Keratinocyte (primary cell): ENCODE data around the gene MEGF8. TPM values are rescaled to one million over a fixed set of nuclear protein-coding genes. Genes with fewer than 3 reads are reported as not detected.

Experiments
- DNase-seq: peaks from one replicate; pipeline ENCODE4 v3.0.0-alpha.2; 2011; ENCODE audit warnings: low read depth, missing footprints, low spot score
- FAIRE-seq: peaks from 2 replicates; lab custom pipeline; 2011; peaks lifted over from hg19 to GRCh38; lab: Jason Lieb, UNC
- H2AFZ ChIP-seq: 2 replicates; pipeline ENCODE4 v1.6.0; 2012; ENCODE audit warnings: low read length, control low read depth, inconsistent platforms; ENCODE audit not compliant: control insufficient read depth
- H3K27ac ChIP-seq: 2 replicates; pipeline ENCODE4 v1.5.1; 2011; ENCODE audit warnings: low read length; ENCODE audit not compliant: control insufficient read depth, insufficient read depth
- H3K27me3 ChIP-seq: 3 replicates; pipeline ENCODE4 v1.6.0; 2011; ENCODE audit warnings: low read length; ENCODE audit not compliant: control insufficient read depth, insufficient read depth; ENCODE audit errors: extremely low read depth
- H3K36me3 ChIP-seq, 2 experiments: 2 replicates in 1 of 2; 3 replicates in 1 of 2; pipeline ENCODE4 v1.5.1; 2011; ENCODE audit warnings: low read length in 2 of 2, mild to moderate bottlenecking in 1 of 2; ENCODE audit not compliant: control insufficient read depth in 2 of 2, insufficient read depth in 2 of 2; ENCODE audit errors: extremely low read depth in 1 of 2
- H3K4me1 ChIP-seq: 3 replicates; pipeline ENCODE4 v1.5.1; 2011; ENCODE audit warnings: low read length; ENCODE audit not compliant: control insufficient read depth, insufficient read depth; ENCODE audit errors: extremely low read depth
- H3K4me2 ChIP-seq: 3 replicates; pipeline ENCODE4 v1.6.0; 2011; ENCODE audit warnings: low read depth, low read length; ENCODE audit not compliant: control insufficient read depth, insufficient read depth; ENCODE audit errors: extremely low read depth
- H3K4me3 ChIP-seq, 3 experiments: fragments of 200-600 bp in 1 of 3; sonication (generic) in 1 of 3; 2 replicates in 2 of 3; 3 replicates in 1 of 3; pipeline ENCODE4 v1.5.1; 2011 to 2016; ENCODE audit warnings: low read length in 3 of 3, mild to moderate bottlenecking in 3 of 3, control low read depth in 2 of 3, inconsistent platforms in 1 of 3, low read depth in 1 of 3, mixed read lengths in 1 of 3, mixed run types in 1 of 3, moderate library complexity in 1 of 3; ENCODE audit not compliant: control insufficient read depth in 2 of 3, insufficient read depth in 2 of 3; ENCODE audit errors: extremely low read depth in 1 of 3
- H3K79me2 ChIP-seq: 2 replicates; pipeline ENCODE4 v1.6.0; 2012; ENCODE audit warnings: low read length; ENCODE audit not compliant: control insufficient read depth, insufficient read depth
- H3K9ac ChIP-seq: 3 replicates; pipeline ENCODE4 v1.6.0; 2011; ENCODE audit warnings: low read length; ENCODE audit not compliant: control insufficient read depth, insufficient read depth; ENCODE audit errors: extremely low read depth
- H3K9me1 ChIP-seq: 3 replicates; pipeline ENCODE4 v1.6.0; 2011; ENCODE audit warnings: low read length; ENCODE audit not compliant: control insufficient read depth, insufficient read depth; ENCODE audit errors: extremely low read depth
- H3K9me3 ChIP-seq: 2 replicates; pipeline ENCODE4 v1.5.1; 2012; ENCODE audit warnings: low read depth, low read length; ENCODE audit not compliant: control insufficient read depth
- H4K20me1 ChIP-seq: 3 replicates; pipeline ENCODE4 v1.6.0; 2011; ENCODE audit warnings: low read length; ENCODE audit not compliant: control insufficient read depth, insufficient read depth; ENCODE audit errors: extremely low read depth
- CTCF ChIP-seq, 3 experiments: IDR thresholded peaks in 1 of 3; conservative IDR thresholded peaks in 1 of 3; optimal IDR thresholded peaks in 1 of 3; 2 replicates in 2 of 3; 3 replicates in 1 of 3; pipeline versions ENCODE3 to v1.5.1; 2011; ENCODE audit warnings: low read length in 3 of 3, mild to moderate bottlenecking in 3 of 3, moderate library complexity in 2 of 3, control low read depth in 1 of 3, inconsistent platforms in 1 of 3; ENCODE audit not compliant: insufficient read depth in 2 of 3; ENCODE audit errors: extremely low read depth in 1 of 3
- EZH2 ChIP-seq: IDR thresholded peaks from one replicate; pipeline ENCODE4 v1.6.1; 2012; ENCODE audit warnings: inconsistent platforms, mild to moderate bottlenecking, low read length, moderate library complexity
- dilution Hi-C: fragments of 300-500 bp; cut with MboI; formaldehyde crosslinking; loops from one replicate; pipeline ENCODE4 v1.7.0; 2020; ENCODE audit warnings: low sequenced_read_pairs; ENCODE audit not compliant: extremely low pct_ligation_motif_present
- polyA plus RNA-seq, 5 experiments: library from polyadenylated mRNA; depleted of rRNA in 3 of 5; stranded (reverse) in 3 of 5; stranded (forward) in 1 of 5; unstranded in 1 of 5; fragments of >200 nt; gene quantifications; 1 replicate in 1 of 5; 2 replicates in 3 of 5; 3 replicates in 1 of 5; pipeline versions ENCODE4 v1.2.1 to v1.2.3, GENCODE V29; 2011 to 2012; ENCODE audit warnings: missing spikeins in 2 of 5, low read depth in 1 of 5, low replicate concordance in 1 of 5

The MEGF8 gene
- polyA plus RNA-seq, 1 donor (not counting 4 experiments of a cell fraction or from before 2014, with no cell fraction given), result 4.1 TPM

GRCh38 chr19:42360787-42361544 is 35.5 kb downstream of the MEGF8 start:
- Histone ChIP-seq H3K27me3 (no peaks in the 10 kb centered on the region), H3K9me3 (no peaks in the 10 kb centered on the region), H3K9me1 (no peaks in the 10 kb centered on the region), H3K36me3 (peaks cover 0 to 8% of the 10 kb centered on the region in 2 experiments), H3K9ac (no peak overlapping the region), H3K4me2 (no peak overlapping the region), H3K4me1 (no peaks in the 10 kb centered on the region), H4K20me1 (no peaks in the 10 kb centered on the region), H3K27ac (no peak overlapping the region), H2AFZ (no peak overlapping the region), H3K4me3 (no peak overlapping the region), H3K79me2 (no peaks in the 10 kb centered on the region)
- no peak for FAIRE-seq
- dilution Hi-C loops, result no loop called here
- TF ChIP-seq EZH2 (no peak), CTCF (optimal IDR thresholded peaks at IDR 0.05 in 1 of 3, IDR thresholded peaks at IDR 0.05 in 1 of 3, conservative IDR thresholded peaks at IDR 0.05 in 1 of 3; ENCODE audit: extremely low read depth in 1 of 3, insufficient read depth in 2 of 3, low read length in 3 of 3) (no peak)
- DNase-seq, result no peak

DNA sequence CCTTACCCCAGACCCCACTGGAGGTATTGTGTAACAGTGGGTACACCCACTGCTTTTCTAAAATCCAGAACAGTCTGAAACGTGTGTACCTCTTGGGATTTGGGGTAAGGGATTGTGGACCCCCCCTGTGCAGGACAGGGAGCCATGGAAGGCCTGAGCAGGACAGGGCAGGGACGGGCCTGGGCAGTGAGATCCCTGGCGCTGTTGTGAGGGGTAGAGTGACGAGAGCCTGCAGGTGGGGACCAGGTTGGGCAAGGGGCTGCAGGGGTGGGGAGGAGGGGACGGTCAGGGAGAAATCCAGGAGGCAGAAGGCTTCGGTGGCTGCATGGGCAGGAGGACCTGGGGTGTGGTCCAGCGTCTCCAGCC is 36.1 kb downstream of the MEGF8 start:
- DNase-seq, result no peak
- Histone ChIP-seq H3K79me2 (no peaks in the 10 kb centered on the region), H2AFZ (no peak overlapping the region), H3K9me3 (no peaks in the 10 kb centered on the region), H3K9me1 (no peaks in the 10 kb centered on the region), H3K9ac (no peak overlapping the region), H3K27ac (no peak overlapping the region), H3K27me3 (no peaks in the 10 kb centered on the region), H3K36me3 (peaks cover 0 to 8% of the 10 kb centered on the region in 2 experiments), H3K4me3 (no peak overlapping the region), H4K20me1 (no peaks in the 10 kb centered on the region), H3K4me2 (no peak overlapping the region), H3K4me1 (no peaks in the 10 kb centered on the region)
- TF ChIP-seq EZH2, result no peak
- no peak for TF ChIP-seq CTCF (optimal IDR thresholded peaks at IDR 0.05 in 1 of 3, IDR thresholded peaks at IDR 0.05 in 1 of 3, conservative IDR thresholded peaks at IDR 0.05 in 1 of 3; ENCODE audit: extremely low read depth in 1 of 3, insufficient read depth in 2 of 3, low read length in 3 of 3)
- dilution Hi-C loops, result no loop called here
- FAIRE-seq, result no peak
